GM12878 (cell line): ENCODE measurements around the gene DCAF11. TPM values are rescaled to one million over a fixed set of nuclear protein-coding genes. Genes with fewer than 3 reads are reported as not detected.

ENCODE experiments used
- ATF2 ChIP-seq: IDR thresholded peaks from 2 replicates; pipeline ENCODE4 v1.6.1; 2012; ENCODE audit warnings: low read length, inconsistent platforms
- CEBPZ ChIP-seq: fragments of 150-350 bp; IDR thresholded peaks from 2 replicates; pipeline ENCODE4 v1.6.1; 2016; ENCODE audit warnings: low read depth, low read length
- CREB1 ChIP-seq: IDR thresholded peaks from 2 replicates; pipeline ENCODE4 v1.6.1; 2012; ENCODE audit warnings: low read depth, mild to moderate bottlenecking, inconsistent platforms
- EZH2 ChIP-seq: IDR thresholded peaks from 2 replicates; pipeline ENCODE4 v1.6.1; 2012; ENCODE audit warnings: low read depth, mild to moderate bottlenecking, control low read depth, inconsistent platforms, low read length, borderline replicate concordance; ENCODE audit not compliant: control insufficient read depth
- FOXK2 ChIP-seq: fragments of 450-650 bp; IDR thresholded peaks from 2 replicates; pipeline ENCODE4 v1.6.1; 2017; ENCODE audit warnings: mild to moderate bottlenecking, moderate library complexity
- GATAD2B ChIP-seq: fragments of 450-650 bp; conservative IDR thresholded peaks from 2 replicates; pipeline ENCODE4 v1.6.1; 2017; ENCODE audit warnings: low read depth, mild to moderate bottlenecking, moderate library complexity
- IKZF1 ChIP-seq: fragments of 450-650 bp; conservative IDR thresholded peaks from 2 replicates; pipeline ENCODE4 v1.6.1; 2017; ENCODE audit warnings: antibody characterized with exemption, mild to moderate bottlenecking
- JUND ChIP-seq: IDR thresholded peaks from 2 replicates; pipeline ENCODE4 v1.6.1; 2012; ENCODE audit warnings: low read depth, mild to moderate bottlenecking, low read length, improper control_type of control experiment, moderate library complexity
- PML ChIP-seq: IDR thresholded peaks from 2 replicates; pipeline ENCODE4 v1.6.1; 2012; ENCODE audit warnings: low read length, inconsistent platforms
- POLR2AphosphoS5 ChIP-seq: IDR thresholded peaks from 2 replicates; pipeline ENCODE4 v1.6.1; 2011; ENCODE audit warnings: mild to moderate bottlenecking, low read length, inconsistent platforms
- SMARCA5 ChIP-seq: fragments of 450-650 bp; IDR thresholded peaks from 2 replicates; pipeline ENCODE4 v1.6.1; 2017; ENCODE audit warnings: mild to moderate bottlenecking
- SP1 ChIP-seq: IDR thresholded peaks from one replicate; pipeline ENCODE4 v1.6.1; 2011; ENCODE audit warnings: low read depth, low read length
- STAT1 ChIP-seq: fragments of 450-650 bp; conservative IDR thresholded peaks from 2 replicates; pipeline ENCODE4 v1.6.1; 2014; ENCODE audit warnings: antibody characterized with exemption, mild to moderate bottlenecking
- STAT3 ChIP-seq: IDR thresholded peaks from 2 replicates; pipeline ENCODE4 v1.6.1; 2011; ENCODE audit warnings: low read depth, low read length, improper control_type of control experiment
- TAF1 ChIP-seq: IDR thresholded peaks from 2 replicates; pipeline ENCODE4 v1.6.1; 2011; ENCODE audit warnings: mild to moderate bottlenecking, low read depth, low read length, borderline replicate concordance
- TCF3 ChIP-seq: IDR thresholded peaks from 2 replicates; pipeline ENCODE4 v1.6.1; 2012; ENCODE audit warnings: low read depth, mild to moderate bottlenecking, low read length, borderline replicate concordance; ENCODE audit not compliant: insufficient read depth
- USF1 ChIP-seq: IDR thresholded peaks from 2 replicates; pipeline ENCODE4 v1.6.1; 2011; ENCODE audit warnings: borderline replicate concordance, low read depth, mild to moderate bottlenecking, moderate library complexity, mixed read lengths, low read length; ENCODE audit not compliant: insufficient read depth; ENCODE audit errors: extremely low read length
- USF2 ChIP-seq: IDR thresholded peaks from 2 replicates; pipeline ENCODE4 v1.6.1; 2011; ENCODE audit warnings: low read depth, low read length, improper control_type of control experiment, borderline replicate concordance
- ZNF274 ChIP-seq: IDR thresholded peaks from one replicate; pipeline ENCODE4 v1.8.0; 2011; ENCODE audit not compliant: insufficient read length, insufficient read depth
- polyA plus RNA-seq, 11 experiments: library from polyadenylated mRNA; depleted of rRNA in 4 of 11; unstranded in 6 of 11; stranded (reverse) in 5 of 11; fragments of >200 nt; fragmentation: Nextera tagmentation in 4 of 11; fragmentation: Illumina TruSeq in 1 of 11; extraction: Ambion mirVana in 4 of 11; extraction: Trizol in 1 of 11; gene quantifications; 1 replicate in 1 of 11; 2 replicates in 10 of 11; pipeline versions ENCODE4 v1.2.1 to v1.2.3, GENCODE V29; 2011 to 2016; ENCODE audit warnings: inconsistent platforms in 2 of 11, missing spikeins in 2 of 11, low read depth in 1 of 11
- total RNA-seq, 4 experiments: library from RNA; depleted of rRNA in 3 of 4; stranded (reverse); fragments of >200 nt in 3 of 4; fragmentation: Illumina TruSeq in 1 of 4; extraction: Trizol in 1 of 4; gene quantifications; 2 replicates each; pipeline versions ENCODE4 v1.2.1 to v1.2.3, GENCODE V29; 2013 to 2021
- TF ChIP-seq, protein P1 (sequence below): fragments of 450-650 bp; IDR thresholded peaks from 2 replicates; pipeline ENCODE4 v1.6.1; 2017; ENCODE audit warnings: low read depth, mild to moderate bottlenecking, moderate library complexity

DCAF11 gene
- total and polyA plus RNA-seq, 10 of the 15 experiments (the other 5 are each of a cell fraction or from before 2014, with no cell fraction given): 13.4 to 91.2 (median 68.7) TPM

DNA sequence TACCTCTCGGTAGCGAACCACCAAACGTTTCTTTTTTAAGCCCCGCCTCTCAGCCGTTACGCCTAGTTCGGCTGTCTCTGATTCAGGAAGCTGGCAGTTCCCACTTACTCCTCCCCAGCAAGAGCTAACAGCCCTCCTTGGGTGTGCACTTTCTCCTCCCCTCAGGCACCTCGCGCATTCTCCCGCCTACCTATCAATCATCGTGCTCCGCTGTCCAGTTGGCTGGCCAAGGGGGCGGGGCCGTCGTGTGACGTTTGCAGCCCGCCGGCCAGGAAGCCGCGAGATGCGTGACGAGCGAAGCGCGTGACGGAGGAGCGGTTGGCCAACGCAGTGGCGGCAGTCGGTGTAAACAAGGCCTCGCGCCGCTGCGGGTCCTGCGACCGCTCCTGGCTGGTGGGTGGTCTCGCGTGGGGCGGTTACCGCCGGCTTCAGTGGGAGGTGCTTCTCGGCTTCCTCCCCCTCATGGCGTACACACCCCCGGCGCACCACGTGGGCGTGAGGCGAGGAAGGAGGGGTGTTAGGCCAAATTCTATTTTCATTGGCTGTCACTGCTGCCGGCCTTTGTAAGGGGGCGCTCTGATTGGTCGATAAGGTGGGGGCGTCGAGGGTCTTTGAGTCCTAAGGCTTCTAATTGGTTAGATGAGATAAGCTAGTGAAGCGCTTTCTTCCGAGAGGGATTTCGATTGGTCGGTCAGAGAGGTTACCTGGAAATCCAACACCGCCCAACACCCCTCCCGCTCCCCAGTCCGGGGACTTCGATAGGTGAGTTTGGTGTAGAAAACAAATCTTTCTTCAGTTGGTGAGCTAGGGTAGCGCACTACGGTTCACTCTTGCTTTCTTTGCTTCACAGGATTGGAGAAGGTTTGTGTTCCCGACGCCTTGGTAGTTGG lies at the start of gene DCAF11, which contains the start of gene NRL (continued):
- TF ChIP-seq CEBPZ (peak; percentile 86), TCF3 (no peak), ATF2 (no peak), FOXK2 (peak; percentile 91), EZH2 (no peak), SP1 (peak; percentile 96), TAF1 (peak; percentile 25; the same call in 1 of the 2 replicates), IKZF1 (peak; percentile 23), USF1 (peak; percentile 91), USF2 (peak; percentile 78), ZNF274 (no peak), CREB1 (peak; percentile 95), JUND (peak; percentile 38; the same call in 1 of the 2 replicates), GATAD2B (peak; percentile 88), PML (no peak; the same call in 1 of the 2 replicates), STAT1 (peak; percentile 62; the same call in 1 of the 2 replicates), SMARCA5 (no peak), POLR2AphosphoS5 (peak; percentile 63), STAT3 (no peak)
- TF ChIP-seq, protein P1, sequence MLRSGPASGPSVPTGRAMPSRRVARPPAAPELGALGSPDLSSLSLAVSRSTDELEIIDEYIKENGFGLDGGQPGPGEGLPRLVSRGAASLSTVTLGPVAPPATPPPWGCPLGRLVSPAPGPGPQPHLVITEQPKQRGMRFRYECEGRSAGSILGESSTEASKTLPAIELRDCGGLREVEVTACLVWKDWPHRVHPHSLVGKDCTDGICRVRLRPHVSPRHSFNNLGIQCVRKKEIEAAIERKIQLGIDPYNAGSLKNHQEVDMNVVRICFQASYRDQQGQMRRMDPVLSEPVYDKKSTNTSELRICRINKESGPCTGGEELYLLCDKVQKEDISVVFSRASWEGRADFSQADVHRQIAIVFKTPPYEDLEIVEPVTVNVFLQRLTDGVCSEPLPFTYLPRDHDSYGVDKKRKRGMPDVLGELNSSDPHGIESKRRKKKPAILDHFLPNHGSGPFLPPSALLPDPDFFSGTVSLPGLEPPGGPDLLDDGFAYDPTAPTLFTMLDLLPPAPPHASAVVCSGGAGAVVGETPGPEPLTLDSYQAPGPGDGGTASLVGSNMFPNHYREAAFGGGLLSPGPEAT: peak; percentile 39; the same call in 1 of the 2 replicates
